HG03354 (cell line): ENCODE results near the gene PLCB2.

ENCODE experiments used
- ATAC-seq: cut with Tn5 transposase; IDR thresholded peaks from one replicate; pipeline ENCODE4 v1.9.1; 2021; ENCODE audit warnings: mild to moderate bottlenecking; ENCODE audit not compliant: unreplicated experiment, poor library complexity, severe bottlenecking

PLCB2 gene, protein sequence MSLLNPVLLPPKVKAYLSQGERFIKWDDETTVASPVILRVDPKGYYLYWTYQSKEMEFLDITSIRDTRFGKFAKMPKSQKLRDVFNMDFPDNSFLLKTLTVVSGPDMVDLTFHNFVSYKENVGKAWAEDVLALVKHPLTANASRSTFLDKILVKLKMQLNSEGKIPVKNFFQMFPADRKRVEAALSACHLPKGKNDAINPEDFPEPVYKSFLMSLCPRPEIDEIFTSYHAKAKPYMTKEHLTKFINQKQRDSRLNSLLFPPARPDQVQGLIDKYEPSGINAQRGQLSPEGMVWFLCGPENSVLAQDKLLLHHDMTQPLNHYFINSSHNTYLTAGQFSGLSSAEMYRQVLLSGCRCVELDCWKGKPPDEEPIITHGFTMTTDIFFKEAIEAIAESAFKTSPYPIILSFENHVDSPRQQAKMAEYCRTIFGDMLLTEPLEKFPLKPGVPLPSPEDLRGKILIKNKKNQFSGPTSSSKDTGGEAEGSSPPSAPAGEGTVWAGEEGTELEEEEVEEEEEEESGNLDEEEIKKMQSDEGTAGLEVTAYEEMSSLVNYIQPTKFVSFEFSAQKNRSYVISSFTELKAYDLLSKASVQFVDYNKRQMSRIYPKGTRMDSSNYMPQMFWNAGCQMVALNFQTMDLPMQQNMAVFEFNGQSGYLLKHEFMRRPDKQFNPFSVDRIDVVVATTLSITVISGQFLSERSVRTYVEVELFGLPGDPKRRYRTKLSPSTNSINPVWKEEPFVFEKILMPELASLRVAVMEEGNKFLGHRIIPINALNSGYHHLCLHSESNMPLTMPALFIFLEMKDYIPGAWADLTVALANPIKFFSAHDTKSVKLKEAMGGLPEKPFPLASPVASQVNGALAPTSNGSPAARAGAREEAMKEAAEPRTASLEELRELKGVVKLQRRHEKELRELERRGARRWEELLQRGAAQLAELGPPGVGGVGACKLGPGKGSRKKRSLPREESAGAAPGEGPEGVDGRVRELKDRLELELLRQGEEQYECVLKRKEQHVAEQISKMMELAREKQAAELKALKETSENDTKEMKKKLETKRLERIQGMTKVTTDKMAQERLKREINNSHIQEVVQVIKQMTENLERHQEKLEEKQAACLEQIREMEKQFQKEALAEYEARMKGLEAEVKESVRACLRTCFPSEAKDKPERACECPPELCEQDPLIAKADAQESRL

DNA sequence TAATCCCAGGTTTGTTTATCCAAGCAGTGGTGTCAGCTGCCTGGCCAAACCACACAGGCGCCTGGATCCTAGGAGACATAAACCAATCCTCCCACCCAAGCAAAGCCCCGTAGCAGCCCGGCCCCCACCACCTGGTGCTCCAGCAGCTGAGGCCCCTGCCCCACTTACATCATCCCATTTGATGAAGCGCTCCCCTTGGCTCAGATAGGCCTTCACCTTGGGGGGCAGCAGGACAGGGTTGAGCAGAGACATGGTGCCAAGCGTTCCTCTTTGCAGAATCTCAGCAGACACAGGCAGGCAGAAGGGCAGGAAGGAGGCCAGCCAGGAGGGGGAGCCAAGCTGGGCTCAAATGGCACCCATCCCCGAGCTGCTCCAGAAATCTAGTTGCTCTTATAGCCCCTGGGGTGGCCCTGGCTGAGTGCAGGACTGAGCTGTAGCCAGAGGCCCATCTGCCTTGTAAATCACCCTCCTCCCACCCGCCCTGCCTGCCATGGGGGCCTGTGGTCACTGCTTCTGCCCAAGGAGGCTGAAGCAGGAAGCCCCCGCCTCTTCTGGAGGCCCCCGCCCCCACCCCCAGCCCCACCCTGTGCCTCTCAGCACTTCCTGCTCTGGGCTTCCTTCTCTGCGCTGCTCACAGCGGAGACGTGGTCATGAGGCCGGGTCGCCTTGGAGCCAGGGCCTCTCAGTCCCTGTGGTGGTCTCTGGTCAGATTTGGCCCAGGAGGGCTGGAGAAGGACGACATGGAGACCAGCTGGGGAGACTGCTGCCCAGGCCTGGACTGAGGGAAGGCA is at the start of gene PLCB2:
TSS of gene PLCB2 (minus strand) at position 515 of the 791 bp plus-strand sequence. CDS start at position 252, 263 bp downstream.
- peak; percentile 62 for ATAC-seq

DNA sequence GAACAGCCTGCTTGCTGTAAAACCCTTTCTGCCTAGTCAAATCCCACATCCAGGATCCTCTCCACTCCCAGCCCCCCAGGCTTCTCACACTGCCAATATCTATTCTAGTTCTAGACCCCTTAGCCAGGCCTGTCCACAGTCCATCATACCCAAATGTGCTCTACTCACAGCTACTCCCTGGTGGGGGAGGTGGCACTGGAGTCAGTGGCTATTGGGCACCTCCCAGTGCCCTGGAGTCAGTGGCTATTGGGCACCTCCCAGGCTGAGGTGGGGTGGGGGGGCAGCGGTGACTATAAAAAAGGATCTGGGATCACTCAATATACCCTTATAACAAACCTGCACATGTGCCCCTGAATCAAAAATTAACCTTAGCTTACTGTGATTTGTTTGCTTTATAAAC is 49.5 kb upstream of the PLCB2 start:
- ATAC-seq = no peak

DNA sequence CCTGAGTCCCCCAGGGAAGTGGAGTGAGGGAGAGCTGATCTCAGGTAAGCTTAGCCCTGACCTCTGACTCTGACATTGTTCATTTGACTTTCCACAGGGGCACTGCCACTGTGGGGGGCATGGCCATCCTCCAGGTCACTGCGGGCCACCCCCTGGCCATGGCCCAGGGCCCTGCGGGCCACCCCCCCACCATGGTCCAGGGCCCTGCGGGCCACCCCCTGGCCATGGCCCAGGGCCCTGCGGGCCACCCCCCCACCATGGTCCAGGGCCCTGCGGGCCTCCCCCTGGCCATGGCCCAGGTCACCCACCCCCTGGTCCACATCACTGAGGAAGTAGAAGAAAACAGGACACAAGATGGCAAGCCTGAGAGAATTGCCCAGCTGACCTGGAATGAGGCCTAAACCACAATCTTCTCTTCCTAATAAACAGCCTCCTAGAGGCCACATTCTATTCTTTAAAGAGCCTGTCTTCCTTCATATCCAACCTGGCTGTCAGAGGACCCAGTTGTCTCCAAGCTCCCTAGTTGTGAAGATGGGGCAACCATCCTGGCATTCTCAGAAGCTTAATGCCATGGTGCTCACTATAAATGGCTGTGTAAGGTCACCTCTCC is 48.3 kb upstream of the PLCB2 start:
- no peak for ATAC-seq

DNA sequence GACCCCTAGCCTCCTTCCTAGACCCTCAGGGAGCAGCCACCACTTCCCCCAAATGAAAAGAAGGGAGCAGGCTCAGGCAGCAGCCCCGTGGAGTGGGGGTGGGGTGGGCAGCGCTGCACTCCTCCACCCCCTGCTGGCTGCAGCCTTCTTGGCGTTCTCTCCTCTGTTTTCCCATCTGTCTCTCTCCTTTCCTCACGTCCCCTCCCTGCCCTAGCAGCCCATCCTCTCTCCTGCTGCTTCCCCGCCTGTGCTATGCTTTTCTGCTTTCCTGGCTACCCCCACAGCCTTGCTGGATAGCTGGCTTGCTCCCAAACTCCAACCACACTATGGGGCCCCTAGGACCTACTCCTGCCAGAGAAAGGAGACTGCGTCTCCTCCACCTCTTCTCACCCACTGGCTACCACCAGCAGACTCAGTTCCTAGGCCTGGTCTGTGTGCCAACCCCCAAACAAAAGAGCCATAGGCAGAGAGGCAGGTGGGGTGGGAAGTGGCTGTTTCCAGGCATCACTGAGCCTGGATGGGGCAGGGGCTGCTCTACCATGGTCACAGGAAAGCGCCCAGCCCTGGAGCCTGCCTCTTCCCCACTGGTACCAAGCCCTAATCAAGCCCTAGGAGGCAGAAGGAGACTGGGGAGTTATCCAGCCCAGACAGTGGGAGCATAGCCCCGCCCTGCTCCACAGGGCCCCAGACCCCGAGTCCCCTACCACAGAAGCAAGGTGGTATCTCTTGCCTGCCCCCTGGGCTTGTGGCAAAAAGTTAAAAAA is 46.9 kb upstream of the PLCB2 start:
- no peak for ATAC-seq

DNA sequence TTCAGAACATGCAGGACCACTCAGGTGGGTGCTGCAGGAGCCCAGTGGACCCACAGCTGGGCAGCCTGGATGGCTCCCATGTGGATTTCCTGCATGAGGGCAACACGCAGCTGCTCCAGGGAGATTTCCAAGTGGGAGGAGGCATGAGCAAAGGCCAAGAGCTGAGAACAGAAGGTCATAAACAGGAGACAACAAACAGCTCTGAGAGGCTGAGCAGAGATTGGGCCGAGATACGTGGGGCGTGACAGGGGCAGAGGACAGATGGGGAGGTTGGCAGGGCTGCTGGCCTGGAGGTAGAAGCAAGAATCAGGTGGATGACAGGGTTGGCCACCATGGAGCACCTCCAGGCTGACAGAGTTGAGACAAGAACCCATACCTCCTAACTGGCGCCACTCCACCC is 46.0 kb upstream of the PLCB2 start:
- ATAC-seq = no peak

DNA sequence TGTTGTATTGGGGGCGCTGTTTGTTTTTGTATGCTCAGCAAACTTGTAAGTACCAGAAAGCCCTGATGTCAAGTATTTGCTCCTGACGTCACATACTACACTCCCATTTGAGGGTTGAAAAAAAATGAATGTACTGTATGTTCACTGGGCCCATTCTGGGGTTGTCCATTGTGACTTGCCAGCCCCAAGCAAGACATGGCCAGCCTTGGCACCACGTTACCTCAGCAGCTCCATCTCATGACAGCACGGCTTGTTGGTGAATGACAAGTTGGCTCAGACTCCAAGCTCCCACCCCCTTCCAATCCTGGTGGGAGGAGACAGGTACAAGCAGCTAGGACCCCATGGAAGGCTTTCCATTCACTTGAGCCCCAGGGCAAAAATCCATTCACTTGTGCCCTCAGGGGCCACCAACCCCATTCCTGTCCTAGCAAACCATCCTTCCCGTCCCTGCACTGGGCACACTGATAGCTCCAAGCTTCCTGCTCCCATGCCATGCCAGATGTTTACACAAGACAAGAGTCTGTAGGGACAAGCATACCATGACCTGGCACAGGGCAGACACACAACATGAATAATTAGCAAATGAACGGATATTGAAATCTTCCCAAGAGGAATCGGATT is 44.7 kb upstream of the PLCB2 start:
- no peak for ATAC-seq

DNA sequence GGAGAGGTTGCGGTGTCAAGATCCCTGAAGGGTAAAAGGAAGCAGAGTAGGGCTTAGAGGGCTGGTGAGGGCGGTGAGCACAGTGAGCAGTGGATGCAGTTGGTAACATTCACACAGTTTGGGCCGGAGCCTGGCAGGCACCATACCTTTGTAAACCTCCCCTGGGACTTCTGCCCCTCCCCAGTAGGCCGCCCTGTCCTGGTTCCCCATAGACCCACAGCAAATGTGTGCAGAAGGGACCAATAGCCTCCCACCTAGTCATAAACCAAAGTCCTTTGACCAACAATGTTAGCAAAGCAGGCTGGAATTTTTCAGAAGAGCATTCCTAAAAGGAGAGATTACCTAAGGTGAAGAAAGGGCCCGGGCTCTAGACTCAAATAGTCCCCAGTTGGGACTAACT is 41.4 kb upstream of the PLCB2 start:
- no peak for ATAC-seq

DNA sequence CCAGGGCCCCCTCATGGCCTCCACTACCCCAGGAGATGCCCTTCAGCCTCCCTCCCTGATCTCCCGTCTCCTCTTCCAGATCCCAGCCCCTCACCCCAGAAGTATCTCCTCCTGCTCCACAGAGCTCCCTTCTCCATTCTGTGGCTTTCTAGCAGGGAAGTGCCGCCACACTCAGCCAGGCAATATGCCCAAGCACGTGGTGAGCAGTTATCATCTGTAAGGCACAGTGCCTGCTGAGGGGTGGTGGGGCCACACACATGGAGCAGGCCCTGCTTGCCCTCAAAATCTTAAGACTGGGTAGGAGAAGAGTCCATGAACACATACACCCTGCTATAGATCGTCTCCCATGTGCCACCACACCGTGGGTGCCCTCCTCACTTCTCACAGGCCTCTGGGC is 40.7 kb upstream of the PLCB2 start:
- no peak for ATAC-seq

DNA sequence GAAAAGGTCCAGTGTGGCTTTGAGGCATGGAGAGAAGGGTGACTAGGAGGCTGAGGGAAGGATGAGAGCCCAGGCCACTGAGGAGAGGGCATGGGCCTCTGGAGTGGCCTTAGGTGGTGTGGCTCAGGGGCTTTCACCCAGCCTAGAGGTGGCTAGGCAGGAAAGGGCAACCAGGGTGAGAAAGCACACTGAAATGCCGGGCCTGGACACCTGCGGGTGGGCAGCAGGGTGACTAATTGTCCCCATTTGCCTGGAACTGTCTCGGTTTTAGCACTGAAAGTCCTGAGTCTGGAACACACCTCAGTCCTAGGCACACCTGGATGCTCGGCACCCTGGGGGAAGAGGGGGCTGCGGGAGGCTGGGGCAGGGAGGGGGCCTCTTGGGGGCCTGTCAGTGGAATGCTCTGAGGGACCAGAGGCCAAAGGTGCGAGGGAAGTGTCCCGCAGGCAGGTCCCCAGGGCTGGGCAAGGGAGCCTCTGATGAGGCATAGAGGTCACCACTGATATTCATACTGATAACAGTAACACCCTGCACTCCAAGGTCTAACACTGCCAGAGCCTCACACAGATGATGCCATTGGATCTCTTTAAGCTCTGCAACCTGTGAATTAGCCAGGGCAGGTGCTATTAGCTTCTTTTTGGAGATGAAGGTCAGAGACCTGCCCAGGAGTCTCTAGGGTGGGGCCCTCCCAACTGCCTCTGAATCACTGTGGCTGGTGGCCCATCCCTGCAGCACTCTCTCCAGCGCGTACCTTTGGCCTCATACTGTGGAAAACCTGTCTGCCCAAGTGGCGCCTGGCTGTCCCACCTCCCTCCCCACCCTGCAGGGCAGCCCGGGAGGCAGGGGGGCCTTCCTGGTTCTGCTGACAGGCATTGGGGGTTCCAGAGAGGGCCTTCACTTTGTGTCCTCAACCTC is 40.1 kb upstream of the PLCB2 start:
- no peak for ATAC-seq

DNA sequence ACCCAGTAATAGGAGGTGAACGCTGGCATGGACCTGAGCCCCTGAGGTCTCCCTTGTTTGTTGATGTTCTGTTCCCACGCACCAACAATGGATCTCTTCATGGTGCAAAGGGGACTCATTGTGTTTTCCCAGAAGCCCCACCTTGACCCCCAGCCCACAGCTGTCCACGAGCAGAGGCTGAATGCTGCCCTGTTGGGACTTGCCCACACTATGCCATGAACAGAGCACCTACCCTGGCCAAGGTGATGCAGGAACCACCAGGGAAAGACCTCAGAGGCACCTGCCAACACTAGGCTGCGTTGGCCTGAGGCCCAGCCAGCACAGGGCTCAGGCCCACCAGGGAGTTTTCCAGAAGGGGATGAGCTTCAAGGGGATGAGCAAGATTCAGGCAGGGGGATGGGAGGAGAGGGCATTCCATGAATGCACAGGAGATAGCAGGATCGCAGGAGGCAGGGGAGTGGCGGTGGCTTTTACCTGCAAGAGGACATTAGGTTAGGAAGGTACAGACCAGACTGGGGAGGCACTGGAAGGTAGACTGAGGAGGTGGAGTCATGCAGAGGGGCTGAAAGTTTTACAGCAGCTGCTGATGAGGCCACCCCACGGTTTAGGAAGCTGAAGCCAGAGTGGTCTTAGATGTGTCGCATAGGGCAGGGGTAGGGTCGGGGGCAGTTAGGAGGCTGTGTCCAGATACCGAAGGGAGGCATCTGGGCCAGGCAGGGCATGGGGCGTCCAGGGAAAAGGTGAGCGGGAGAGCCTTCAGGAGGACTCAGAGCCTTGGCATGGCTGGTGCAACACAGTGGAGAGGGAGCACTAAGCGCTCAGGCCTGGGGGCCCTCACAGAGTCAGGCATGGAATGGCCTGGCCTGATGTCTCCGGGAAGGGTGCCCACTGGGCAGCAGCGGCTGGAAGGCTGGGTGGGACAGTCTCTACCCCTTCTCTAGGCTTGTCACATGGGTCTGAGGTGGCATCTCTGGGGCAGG is 39.1 kb upstream of the PLCB2 start:
- ATAC-seq = no peak

DNA sequence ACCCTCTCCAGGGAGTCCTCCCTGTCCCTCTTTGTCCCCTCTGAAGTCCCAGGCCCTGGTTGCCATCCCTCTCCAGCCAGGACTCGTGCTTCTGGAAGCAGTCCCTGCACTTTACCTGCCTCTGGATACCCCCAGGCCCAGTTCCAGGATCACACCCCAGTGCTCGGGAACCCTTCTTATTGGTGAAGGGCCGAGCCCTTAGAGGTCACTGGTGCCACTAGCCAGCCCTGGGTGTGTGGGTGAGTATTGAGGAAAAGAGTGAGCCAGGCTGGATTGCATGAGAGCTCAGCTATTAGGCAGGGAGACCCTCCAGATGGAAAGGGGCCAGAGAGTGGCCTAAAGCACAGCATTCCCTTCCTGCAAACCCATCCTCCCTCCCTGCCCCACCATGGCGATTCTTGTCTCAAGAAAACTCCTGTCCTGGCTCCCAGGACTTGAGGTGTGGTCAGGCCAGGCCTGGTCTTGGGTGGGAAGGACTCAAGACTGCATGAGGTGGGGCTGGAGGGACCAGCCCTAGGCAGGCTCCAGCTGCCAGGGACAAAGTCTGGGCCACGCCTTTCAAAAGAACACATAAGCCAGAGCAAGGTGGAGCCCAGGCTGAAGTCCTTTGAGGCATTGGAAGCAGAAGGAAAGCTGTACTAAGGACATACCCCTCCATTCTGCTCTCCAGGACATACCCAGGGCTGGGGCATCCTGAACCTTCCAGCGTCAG is 38.3 kb upstream of the PLCB2 start:
- no peak for ATAC-seq

DNA sequence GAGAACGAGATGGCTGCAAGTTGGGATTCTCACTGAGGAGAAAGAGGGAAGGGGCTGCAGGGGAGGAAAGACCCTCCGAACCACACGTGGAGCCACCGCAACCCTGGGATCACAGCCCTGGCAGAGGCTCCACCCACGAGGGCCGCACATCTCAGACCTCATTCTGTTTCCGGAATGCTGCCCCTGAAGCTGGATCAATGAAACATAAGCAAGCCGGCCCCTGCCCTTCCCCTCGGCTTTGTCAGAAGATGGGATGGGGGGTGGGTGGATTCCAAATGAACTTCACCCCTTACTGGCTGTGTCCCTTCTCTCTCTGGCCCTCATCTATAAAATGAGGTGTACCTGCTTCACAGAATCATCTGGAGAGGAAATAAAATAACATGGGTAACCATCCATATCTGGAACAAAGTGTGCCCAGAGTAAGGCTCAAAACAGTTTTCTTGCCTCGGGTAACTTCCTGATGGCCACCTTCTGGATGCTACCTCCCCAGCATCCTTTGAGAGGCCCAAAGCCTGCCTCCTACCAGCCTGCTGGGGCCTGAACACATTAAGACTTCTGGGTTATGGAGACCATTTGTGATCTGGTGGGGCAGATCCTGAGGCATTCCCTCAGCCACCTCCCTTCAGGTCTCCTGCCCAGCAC is 37.6 kb upstream of the PLCB2 start:
- no peak for ATAC-seq

DNA sequence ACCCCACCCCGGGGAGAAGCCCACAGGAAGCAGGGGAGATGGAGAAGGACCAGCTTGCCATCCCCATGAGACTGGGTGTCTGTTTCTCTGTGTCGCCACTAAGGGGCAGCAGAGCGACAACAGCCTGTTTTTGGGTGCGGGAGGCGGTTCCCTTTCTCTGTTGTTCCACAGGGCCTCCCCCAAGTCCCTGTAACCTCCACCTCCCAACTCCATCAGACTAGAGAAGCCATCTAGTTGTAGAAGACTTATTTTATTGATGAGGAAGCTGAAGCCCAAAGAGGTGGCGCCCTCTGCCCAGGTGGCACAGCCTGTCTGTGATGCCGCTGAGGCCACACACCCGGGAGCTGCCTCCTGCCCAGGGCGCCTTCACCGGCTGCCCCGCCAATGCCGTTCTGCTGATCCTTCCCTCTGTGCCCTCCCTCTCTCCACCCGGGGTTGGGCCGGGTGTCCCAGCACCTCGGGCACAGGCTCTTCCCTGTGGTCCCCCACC is 36.9 kb upstream of the PLCB2 start:
- no peak for ATAC-seq

DNA sequence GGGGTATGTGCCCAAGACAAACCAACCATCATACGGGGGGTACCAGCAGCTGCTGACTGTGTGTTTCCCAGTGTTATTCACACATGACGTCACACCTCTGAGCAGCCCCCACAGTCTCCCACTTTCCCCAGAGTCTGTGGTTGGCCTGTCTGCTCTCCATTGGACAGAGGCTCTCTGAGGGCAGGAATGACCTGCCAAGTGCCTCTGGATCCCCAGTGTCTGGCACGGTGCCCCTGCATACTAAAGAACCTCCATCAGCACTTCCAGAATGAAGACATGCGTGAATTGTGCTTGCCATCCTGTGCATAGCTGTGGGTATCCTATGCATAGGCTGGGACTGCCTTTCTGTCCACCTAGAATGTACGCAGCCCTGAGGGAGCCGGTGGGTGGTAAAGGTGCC is 36.5 kb upstream of the PLCB2 start:
- no peak for ATAC-seq

DNA sequence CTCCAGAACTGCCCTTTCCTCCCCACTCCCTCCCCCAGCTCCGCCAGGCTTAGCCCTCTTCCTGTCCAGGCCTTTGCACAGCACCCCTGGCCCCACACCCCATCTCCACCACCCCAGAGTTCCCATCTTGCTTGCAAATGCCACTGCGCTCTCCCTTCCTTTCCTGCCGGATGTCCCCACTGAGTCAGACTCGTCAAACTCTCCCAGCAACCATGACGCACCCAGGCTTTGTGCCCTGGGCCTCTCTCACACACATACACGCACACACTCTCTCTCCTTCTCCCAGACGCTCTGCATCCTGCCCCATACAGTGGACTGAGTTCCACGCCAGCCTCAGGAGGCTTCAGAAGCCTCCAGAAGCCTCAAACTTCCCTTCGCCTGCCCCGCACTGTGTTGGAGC is 35.8 kb upstream of the PLCB2 start:
- ATAC-seq = no peak
